Panc1 (cell line): ENCODE data around the gene JADE1. TPM values are rescaled to one million over a fixed set of nuclear protein-coding genes. Genes with fewer than 3 reads are reported as not detected.

Source experiments
- ATAC-seq: fragments of 200-7000 bp; cut with Tn5 transposase; 2 replicates; pipeline ENCODE4 v1.9.1; 2020; ENCODE audit warnings: mild to moderate bottlenecking, moderate library complexity
- BruUV-seq: library from RNA; stranded (reverse); fragments of 400-500 nt; replicated peaks from 2 replicates; lab custom pipeline; 2021; lab: Mats Ljungman, UMichigan
- CTCF ChIA-PET: fragments of 300-600 bp; sonication (Branson Sonifier 250); formaldehyde crosslinking; loops from one replicate; lab custom pipeline; 2022; ENCODE audit warnings: antibody characterized with exemption; lab: Charles Lee
- POLR2A ChIA-PET: fragments of 300-600 bp; sonication (Branson Sonifier 250); formaldehyde crosslinking; loops from one replicate; lab custom pipeline; 2022; ENCODE audit warnings: antibody characterized with exemption; lab: Charles Lee
- DNase-seq: peaks from one replicate; pipeline ENCODE4 v3.0.0-alpha.2; 2010; ENCODE audit warnings: low read depth, low spot score
- H3K27ac ChIP-seq: 2 replicates; pipeline ENCODE4 v1.5.1; 2011; ENCODE audit warnings: mild to moderate bottlenecking, low read length, inconsistent platforms
- H3K27me3 ChIP-seq: fragments of 200-500 bp; sonication (Bioruptor generic); 2 replicates; pipeline ENCODE4 v1.6.0; 2014; ENCODE audit warnings: low read length, inconsistent platforms; ENCODE audit not compliant: control insufficient read depth, insufficient read depth
- H3K36me3 ChIP-seq: fragments of 200-500 bp; sonication (Bioruptor generic); 2 replicates; pipeline ENCODE4 v1.5.1; 2014; ENCODE audit warnings: inconsistent platforms, mild to moderate bottlenecking, low read length, moderate library complexity; ENCODE audit not compliant: control insufficient read depth, insufficient read depth
- H3K4me1 ChIP-seq: 2 replicates; pipeline ENCODE4 v1.5.1; 2011; ENCODE audit warnings: inconsistent platforms, mild to moderate bottlenecking, low read length, moderate library complexity; ENCODE audit not compliant: control insufficient read depth, insufficient read depth
- H3K4me3 ChIP-seq, 2 experiments: 2 replicates each; pipeline ENCODE4 v1.5.1; 2011 to 2012; ENCODE audit warnings: low read depth in 2 of 2, low read length in 2 of 2, mild to moderate bottlenecking in 2 of 2, inconsistent platforms in 1 of 2, moderate library complexity in 1 of 2
- H3K9me3 ChIP-seq: fragments of 200-500 bp; sonication (Bioruptor generic); 2 replicates; pipeline ENCODE4 v1.5.1; 2014; ENCODE audit warnings: low read depth, mild to moderate bottlenecking, inconsistent platforms, low read length, moderate library complexity; ENCODE audit not compliant: control insufficient read depth, insufficient read depth
- CTCF ChIP-seq: fragments of 450-650 bp; IDR thresholded peaks from 2 replicates; pipeline ENCODE4 v1.5.1; 2017; ENCODE audit warnings: mild to moderate bottlenecking
- POLR2AphosphoS5 ChIP-seq: IDR thresholded peaks from 2 replicates; pipeline ENCODE4 v1.6.1; 2012; ENCODE audit warnings: mild to moderate bottlenecking, low read depth, low read length, moderate library complexity
- SIN3A ChIP-seq: IDR thresholded peaks from 2 replicates; pipeline ENCODE4 v1.6.1; 2012; ENCODE audit warnings: low read depth, mild to moderate bottlenecking, low read length, moderate library complexity, borderline replicate concordance; ENCODE audit not compliant: insufficient read depth
- TCF7L2 ChIP-seq: IDR thresholded peaks from 2 replicates; pipeline ENCODE4 v1.6.1; 2011; ENCODE audit warnings: mild to moderate bottlenecking, low read depth, low read length, inconsistent platforms
- in situ Hi-C: cut with HindIII; loops from 2 replicates; pipeline ENCODE4 v1.10.0; 2016; ENCODE audit warnings: low sequenced_read_pairs, low pct_unique_long_range_greater_than_20kb
- intact Hi-C: fragments of 100-400 bp; cut with micrococcal nuclease; formaldehyde crosslinking; loops from one replicate; pipeline ENCODE4 v1.10.0; 2022; ENCODE audit not compliant: unreplicated experiment
- total RNA-seq: library from RNA; stranded (reverse); gene quantifications from one replicate; pipeline ENCODE4 v1.2.1, GENCODE V29; 2021; ENCODE audit not compliant: unreplicated experiment
- TF ChIP-seq, protein P1 (sequence below), 2 experiments: IDR thresholded peaks; 2 replicates each; pipeline ENCODE4 v1.6.1; 2011 to 2012; ENCODE audit warnings: low read depth in 2 of 2, control low read depth in 1 of 2, low read length in 1 of 2, mild to moderate bottlenecking in 1 of 2, moderate library complexity in 1 of 2; ENCODE audit not compliant: insufficient read depth in 1 of 2

Gene JADE1
- total RNA-seq, 1 experiment from 2014 or later = 23.4 TPM

- Histone ChIP-seq H3K27me3 (no peaks in the 10 kb centered on the region), H3K36me3 (no peaks in the 10 kb centered on the region; the same call in 1 of the 2 replicates), H3K27ac (peak overlapping the region; percentile 91), H3K4me1 (peaks cover 18% of the 10 kb centered on the region), H3K9me3 (no peaks in the 10 kb centered on the region), H3K4me3 (peak overlapping the region; percentile 85)
- ATAC-seq (peak; percentile 22), DNase-seq (no peak)
- BruUV-seq = no TSS peak
- ChIA-PET CTCF (no interaction called here), POLR2A (interaction anchor here (0.6 to 2.5 kb wide), 5 partner anchors 10 to 451 kb away, joined by 3 to 15 read pairs (median 5); no protein-coding TSS in a partner anchor)
- TF ChIP-seq POLR2AphosphoS5 (no peak), SIN3A (no peak), CTCF (no peak), TCF7L2 (no peak)
- TF ChIP-seq, protein P1, sequence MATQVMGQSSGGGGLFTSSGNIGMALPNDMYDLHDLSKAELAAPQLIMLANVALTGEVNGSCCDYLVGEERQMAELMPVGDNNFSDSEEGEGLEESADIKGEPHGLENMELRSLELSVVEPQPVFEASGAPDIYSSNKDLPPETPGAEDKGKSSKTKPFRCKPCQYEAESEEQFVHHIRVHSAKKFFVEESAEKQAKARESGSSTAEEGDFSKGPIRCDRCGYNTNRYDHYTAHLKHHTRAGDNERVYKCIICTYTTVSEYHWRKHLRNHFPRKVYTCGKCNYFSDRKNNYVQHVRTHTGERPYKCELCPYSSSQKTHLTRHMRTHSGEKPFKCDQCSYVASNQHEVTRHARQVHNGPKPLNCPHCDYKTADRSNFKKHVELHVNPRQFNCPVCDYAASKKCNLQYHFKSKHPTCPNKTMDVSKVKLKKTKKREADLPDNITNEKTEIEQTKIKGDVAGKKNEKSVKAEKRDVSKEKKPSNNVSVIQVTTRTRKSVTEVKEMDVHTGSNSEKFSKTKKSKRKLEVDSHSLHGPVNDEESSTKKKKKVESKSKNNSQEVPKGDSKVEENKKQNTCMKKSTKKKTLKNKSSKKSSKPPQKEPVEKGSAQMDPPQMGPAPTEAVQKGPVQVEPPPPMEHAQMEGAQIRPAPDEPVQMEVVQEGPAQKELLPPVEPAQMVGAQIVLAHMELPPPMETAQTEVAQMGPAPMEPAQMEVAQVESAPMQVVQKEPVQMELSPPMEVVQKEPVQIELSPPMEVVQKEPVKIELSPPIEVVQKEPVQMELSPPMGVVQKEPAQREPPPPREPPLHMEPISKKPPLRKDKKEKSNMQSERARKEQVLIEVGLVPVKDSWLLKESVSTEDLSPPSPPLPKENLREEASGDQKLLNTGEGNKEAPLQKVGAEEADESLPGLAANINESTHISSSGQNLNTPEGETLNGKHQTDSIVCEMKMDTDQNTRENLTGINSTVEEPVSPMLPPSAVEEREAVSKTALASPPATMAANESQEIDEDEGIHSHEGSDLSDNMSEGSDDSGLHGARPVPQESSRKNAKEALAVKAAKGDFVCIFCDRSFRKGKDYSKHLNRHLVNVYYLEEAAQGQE (IDR thresholded peaks at IDR 0.05; ENCODE audit: insufficient read depth in 1 of 2, low read depth in 2 of 2, low read length in 1 of 2) = no peak
- in situ Hi-C loops (no loop called here), intact Hi-C loops (loop anchor here (5.0 kb wide), 1 partner anchor 245 kb away; no protein-coding TSS in a partner anchor)
Observed at GRCh38 chr4:128812442-128813235, 3.1 kb downstream of the JADE1 start.

DNA sequence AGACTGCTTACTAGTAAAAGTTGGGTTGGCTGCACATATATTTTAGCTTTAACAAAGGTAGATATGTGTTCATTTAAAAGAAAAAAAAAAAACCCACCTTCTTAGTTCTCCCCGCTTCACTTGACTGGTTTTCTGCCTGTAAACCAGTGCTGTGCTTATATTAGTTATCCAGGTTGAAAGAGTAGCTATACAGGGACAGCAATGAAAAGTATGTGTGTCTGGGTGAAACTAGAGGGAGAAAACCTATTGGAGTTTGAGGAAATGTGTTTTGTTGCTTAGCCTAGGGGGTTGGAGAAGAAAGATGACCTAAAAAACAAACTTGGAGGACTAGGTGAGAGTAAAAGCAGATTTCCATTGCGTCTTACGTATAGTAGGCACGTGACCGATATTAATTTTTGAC, 4.5 kb downstream of the JADE1 start:
- in situ Hi-C loops = no loop called here
- peak overlapping the region; percentile 70 for H3K27ac ChIP-seq
- no peaks in the 10 kb centered on the region for H3K27me3 ChIP-seq
- ATAC-seq = no peak
- peaks cover 20% of the 10 kb centered on the region for H3K4me1 ChIP-seq
- intact Hi-C loops = loop anchor here (5.0 kb wide), 1 partner anchor 247 kb away; no protein-coding TSS in a partner anchor
- no TSS peak for BruUV-seq
- H3K36me3 ChIP-seq = no peaks in the 10 kb centered on the region; the same call in 1 of the 2 replicates
- ChIA-PET CTCF (no interaction called here), POLR2A (interaction anchor here (0.6 to 2.5 kb wide), 3 partner anchors 9 to 653 kb away, joined by 3 to 15 read pairs (median 3); no protein-coding TSS in a partner anchor)
- no peaks in the 10 kb centered on the region for H3K9me3 ChIP-seq
- DNase-seq = no peak
- H3K4me3 ChIP-seq = no peak overlapping the region
- TF ChIP-seq, protein P1 (IDR thresholded peaks at IDR 0.05; ENCODE audit: insufficient read depth in 1 of 2, low read depth in 2 of 2, low read length in 1 of 2) = no peak
- TF ChIP-seq POLR2AphosphoS5 = no peak
- TF ChIP-seq TCF7L2 = no peak
- TF ChIP-seq SIN3A = no peak
- no peak for TF ChIP-seq CTCF
